NCI-H2029 (cell line): ENCODE data around the gene COPS6.

Experiments
- DNase-seq: peaks from one replicate; lab custom pipeline; 2025; lab: John Stamatoyannopoulos, UW

COPS6 gene

GRCh38 chr7:100127866-100128636 lies 39.3 kb downstream of the COPS6 start:
- peak; percentile 30 for DNase-seq

DNA sequence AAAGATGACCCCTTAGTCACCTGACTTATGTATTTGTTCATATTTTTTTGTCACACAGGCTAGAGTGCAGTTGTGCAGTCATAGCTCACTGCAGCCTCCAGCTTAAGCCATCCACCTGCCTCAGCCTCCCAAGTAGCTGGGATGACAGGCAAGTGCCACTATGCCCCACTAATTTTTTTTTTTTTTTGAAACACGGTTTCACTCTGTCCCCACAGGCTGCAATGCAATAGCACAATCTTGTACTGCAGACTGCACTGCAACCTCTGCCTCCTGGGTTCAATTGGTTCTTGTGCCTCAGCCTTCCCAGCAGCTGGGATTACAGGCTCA lies 39.8 kb downstream of the COPS6 start:
- DNase-seq: no peak

DNA sequence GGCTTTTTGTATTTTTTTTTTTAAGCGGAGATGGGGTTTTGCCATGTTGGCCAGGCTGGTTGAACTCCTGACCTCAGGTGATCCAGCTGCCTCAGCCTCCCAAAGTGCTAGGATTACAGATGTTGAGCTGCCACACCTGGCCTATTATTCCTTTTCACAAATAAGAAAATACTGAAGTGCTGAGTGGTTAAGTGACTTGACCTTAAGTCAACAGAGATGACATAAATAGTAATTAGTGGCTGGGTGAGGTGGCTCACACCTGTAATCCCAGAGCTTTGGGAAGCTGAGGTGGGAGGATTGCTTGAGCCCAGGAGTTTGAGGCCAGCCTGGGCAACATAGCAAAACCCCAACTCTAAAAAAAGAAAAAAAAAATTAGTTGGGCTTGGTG lies 41.4 kb downstream of the COPS6 start:
- peak; percentile 80 for DNase-seq

- peak; percentile 68 for DNase-seq
Measured at GRCh38 chr7:100130608-100131453, 42.1 kb downstream of the COPS6 start.

GRCh38 chr7:100132126-100132525 lies 43.4 kb downstream of the COPS6 start:
- peak; percentile 65 for DNase-seq

DNA sequence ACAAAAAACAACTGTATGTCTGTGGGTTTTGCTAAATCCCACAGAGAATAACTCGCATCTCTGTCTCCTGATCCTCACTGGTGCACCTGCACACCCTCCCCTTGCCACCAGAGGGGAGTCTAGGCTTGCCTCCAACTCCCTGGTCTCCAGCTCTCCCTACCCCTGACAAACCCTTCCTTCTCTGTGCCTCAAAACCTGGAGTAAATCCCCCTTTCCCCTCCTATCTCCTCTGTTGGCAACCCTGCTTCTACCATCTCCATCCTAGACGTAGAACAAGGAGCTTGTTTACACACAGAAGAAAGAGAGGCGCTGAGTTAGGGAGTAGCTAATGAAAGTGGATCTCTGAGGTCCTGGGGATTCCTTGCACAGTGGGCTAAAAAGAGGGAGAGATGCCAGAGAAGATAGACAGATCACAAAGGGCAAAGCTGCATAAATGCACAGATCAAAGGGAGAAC lies 44.0 kb downstream of the COPS6 start:
- DNase-seq: peak; percentile 49

- peak; percentile 58 for DNase-seq
Measured at GRCh38 chr7:100137851-100138760, 49.3 kb downstream of the COPS6 start.

DNA sequence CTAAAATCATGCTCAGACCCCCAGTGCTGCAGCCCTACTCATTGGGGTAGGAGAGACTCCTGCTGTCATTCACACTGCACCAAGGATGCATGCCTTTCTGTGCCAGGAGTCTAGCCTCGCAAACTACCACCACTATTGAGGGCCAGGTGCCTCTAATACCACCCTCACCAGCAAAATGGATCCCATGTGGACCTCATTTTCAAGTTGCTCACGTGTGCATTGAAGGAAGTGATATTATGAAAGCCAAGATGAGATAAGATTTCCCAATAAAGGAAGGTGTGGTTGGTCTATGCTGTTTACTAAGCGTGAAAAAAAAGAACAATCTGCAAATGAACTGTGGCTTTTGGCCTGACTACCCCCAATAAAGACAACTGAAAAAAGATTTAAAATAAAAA lies 52.8 kb downstream of the COPS6 start:
- DNase-seq: no peak
